Inflammatory macrophage (primary cell): ENCODE data around the gene SLCO1B3.
"Not testable (repeated sequence)": the region's sequence is repeated elsewhere in the genome, so short reads cannot be mapped to it uniquely, and the experiment has no call there.

Experiments used
- DNase-seq, 2 donors: peaks; one replicate each; pipeline ENCODE4 v3.0.0-alpha.2; 2020 to 2022
- total RNA-seq, 18 experiments: gene quantifications; one replicate each; lab custom pipeline; 2026; ENCODE audit warnings: mixed read lengths in 6 of 18, inconsistent platforms in 2 of 18; lab: John Stamatoyannopoulos, UW

The SLCO1B3 gene, protein sequence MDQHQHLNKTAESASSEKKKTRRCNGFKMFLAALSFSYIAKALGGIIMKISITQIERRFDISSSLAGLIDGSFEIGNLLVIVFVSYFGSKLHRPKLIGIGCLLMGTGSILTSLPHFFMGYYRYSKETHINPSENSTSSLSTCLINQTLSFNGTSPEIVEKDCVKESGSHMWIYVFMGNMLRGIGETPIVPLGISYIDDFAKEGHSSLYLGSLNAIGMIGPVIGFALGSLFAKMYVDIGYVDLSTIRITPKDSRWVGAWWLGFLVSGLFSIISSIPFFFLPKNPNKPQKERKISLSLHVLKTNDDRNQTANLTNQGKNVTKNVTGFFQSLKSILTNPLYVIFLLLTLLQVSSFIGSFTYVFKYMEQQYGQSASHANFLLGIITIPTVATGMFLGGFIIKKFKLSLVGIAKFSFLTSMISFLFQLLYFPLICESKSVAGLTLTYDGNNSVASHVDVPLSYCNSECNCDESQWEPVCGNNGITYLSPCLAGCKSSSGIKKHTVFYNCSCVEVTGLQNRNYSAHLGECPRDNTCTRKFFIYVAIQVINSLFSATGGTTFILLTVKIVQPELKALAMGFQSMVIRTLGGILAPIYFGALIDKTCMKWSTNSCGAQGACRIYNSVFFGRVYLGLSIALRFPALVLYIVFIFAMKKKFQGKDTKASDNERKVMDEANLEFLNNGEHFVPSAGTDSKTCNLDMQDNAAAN
- 0 to 0.10 (median 0) reads per million in 18 experiments for total RNA-seq

DNA sequence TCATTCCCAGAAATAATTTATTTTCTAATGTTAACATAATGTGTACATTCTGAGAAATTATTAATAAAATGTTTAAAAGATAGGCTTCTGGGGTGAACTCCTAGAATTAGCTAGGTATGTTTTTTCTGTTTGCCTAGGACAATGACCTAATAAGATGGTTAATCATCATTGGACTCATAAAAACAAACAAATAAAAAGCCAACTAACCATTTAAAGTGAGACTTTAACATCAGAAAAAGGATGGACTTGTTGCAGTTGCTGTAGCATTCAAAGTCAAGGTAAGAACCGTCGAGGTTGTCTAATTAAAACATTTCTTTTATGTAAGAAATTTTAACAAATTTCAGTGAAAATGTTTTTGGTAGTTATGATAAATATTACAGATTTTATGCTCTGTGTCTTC is at the start of gene SLCO1B3:
Gene SLCO1B3 (plus strand): TSS at position 219 of the 400 bp plus-strand sequence. CDS start 5,034 bp downstream, outside the sequence.
- no peak for DNase-seq

DNA sequence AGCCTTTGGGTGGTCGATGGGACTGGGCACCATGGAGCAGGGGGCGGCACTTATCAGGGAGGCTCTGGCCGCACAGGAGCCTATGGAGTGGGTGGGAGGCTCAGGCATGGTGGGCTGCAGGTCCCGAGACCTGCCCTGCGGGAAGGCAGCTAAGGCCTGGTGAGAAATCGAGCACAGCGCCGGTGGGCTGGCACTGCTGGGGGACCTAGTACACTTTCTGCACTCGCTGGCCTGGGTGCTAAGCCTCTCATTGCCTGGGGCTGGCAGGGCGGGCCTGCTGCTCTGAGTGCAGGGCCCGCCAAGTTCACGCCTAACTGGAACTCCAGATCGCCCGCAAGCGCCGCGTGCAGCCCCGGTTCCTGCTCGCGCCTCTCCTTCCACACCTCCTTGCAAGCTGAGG is 33.1 kb upstream of the SLCO1B3 start:
- DNase-seq = no peak

GRCh38 chr12:20778969-20779368 is 31.5 kb upstream of the SLCO1B3 start:
- no peak for DNase-seq

DNA sequence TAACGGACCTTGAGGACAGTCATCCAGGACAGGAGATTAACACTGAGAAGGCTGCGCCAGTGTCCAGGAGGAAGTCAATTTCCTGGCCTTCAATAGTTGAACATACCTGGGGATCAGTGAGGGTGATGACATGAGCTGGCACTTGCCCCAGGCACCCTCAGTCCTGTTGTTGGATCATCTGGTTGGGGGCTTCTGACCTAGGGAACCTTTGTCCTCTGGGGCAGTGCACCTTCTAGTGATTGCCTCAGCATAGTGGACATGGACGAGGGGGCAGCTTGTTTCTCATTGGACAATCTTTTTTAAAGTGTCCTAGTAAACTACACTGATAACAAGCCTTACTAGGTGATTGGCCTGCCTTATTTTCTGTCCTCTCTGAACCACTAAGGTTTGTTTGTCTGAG is 30.5 kb upstream of the SLCO1B3 start:
- not testable (repeated sequence) for DNase-seq

- DNase-seq = not testable (repeated sequence)
Observed at GRCh38 chr12:20783796-20784357, 26.6 kb upstream of the SLCO1B3 start.

DNA sequence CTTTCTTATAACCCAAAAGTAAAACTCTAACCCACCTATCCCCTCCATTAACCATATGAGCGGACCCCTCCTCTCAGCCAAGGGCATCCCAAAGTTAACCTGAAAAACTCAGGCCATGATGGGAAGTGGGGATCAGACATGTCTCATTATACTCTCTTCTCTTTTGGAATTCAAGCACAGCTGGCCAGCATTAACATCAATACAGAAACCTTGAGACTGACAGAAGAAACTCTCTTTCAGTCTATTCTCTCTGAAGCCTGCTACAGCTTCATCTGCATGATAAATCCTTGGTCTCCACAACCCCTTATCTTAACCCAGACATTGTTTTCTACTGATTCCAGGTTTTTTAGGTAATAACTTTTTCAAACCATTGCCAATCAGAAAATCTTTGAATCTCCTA is 17.5 kb upstream of the SLCO1B3 start:
- no peak for DNase-seq

- DNase-seq = no peak
Observed at GRCh38 chr12:20798554-20798953, 12.0 kb upstream of the SLCO1B3 start.

- no peak for DNase-seq
Observed at GRCh38 chr12:20800160-20800559, 10.3 kb upstream of the SLCO1B3 start.

DNA sequence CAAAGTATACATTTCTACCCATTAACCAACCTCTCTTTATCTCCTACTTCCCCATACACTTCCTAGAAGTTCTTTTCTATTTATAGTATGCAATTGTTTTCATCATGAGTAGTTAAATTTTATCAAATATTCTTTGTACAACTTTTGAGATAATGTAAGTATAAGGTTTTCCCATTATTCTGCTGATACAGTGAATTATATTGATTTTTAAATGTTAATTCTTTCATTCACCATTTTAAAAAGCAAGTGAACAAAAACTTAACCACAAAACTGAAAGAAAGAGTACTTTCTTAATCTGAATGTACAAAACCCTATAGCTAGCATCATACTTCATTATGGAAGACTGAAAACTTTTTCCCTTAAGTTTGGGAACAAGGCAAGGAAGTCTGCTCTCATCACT is 9.5 kb upstream of the SLCO1B3 start:
- DNase-seq = no peak

- DNase-seq = no peak
Observed at GRCh38 chr12:20805921-20806320, 4.6 kb upstream of the SLCO1B3 start.

DNA sequence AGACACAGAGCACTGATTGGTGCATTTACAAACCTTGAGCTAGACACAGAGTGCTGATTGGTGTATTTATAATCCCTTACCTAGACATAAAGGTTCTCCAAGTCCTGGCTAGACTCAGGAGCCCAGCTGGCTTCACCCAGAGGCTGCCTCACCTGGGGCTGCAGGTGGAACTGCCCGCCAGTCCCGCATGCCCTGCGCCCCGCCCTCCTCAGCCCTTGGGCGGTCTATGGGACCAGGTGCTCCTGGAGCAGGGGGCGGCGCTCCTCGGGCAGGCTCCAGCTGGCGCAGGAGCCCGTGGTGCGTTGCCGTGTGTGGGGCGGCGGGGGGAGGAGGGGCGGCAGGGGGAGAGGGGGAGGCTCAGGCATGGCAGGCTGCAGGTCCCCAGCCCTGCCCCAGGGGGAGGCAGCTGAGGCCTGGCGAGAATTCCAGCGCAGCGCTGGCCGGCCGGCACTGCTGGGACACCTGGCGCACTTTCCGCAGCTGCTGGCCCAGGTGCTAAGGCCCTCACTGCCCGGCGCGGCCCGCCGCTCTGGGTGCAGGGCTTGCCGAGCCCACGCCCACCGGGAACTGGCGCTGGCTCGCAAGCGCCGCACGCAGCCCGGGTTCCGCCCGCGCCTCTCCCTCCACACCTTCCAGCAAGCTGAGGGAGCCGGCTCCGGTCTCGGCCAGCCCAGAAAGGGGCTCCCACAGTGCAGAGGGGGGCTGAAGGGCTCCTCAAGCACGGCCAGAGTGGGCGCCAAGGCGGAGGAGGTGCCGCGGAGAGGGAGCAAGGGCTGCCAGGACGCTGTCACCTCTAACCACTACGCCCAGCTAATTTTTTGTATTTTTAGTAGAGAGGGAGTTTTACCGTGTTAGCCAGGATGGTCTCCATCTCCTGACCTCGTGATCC is 3.1 kb upstream of the SLCO1B3 start:
- DNase-seq = no peak

DNA sequence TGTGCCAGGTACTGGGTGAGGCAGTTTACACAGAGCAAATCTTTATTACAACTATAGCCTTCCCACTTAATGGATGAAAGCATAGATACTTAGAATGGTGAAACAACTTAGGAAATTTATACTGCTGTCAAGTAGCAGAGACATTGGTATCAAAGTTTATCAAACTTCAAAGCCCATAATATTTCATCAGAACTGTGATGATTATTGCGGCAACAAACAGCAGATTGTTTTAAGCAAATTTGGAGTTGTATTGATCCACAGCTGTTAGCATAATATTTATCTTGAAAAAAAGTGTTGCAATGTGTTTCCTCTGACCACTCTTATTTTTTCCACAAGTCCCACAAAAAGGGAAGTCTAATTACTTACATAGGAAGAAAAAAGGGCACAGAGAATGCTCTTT is 2.0 kb upstream of the SLCO1B3 start:
- DNase-seq = no peak

- no peak for DNase-seq
Observed at GRCh38 chr12:20815574-20815973, 5.1 kb downstream of the SLCO1B3 start.

GRCh38 chr12:20822415-20822814 is 11.9 kb downstream of the SLCO1B3 start:
- DNase-seq = no peak

- DNase-seq = no peak
Observed at GRCh38 chr12:20822925-20823324, 12.4 kb downstream of the SLCO1B3 start.

DNA sequence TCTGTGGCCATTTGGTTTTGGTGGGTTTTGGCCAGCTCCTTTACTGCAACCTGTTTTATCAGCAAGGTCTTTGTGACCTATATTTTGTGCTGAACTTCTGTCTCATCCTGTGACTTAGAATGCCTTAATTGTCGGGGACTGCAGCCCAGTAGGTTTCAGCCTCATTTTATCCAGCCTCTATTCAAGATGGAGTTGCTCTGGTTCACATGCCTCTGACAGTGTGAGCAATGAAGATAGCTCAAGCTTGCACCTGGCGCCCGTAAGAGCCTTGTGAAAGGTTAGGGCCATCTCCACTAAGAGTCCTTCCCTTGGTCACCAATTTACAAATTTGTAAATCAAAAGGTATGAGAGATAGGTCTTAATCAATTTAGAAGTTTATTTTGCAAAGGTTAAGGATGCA is 19.4 kb downstream of the SLCO1B3 start:
- DNase-seq = no peak

GRCh38 chr12:20830456-20830855 is 20.0 kb downstream of the SLCO1B3 start:
- DNase-seq = no peak

- no peak for DNase-seq
Observed at GRCh38 chr12:20832911-20833310, 22.4 kb downstream of the SLCO1B3 start.

DNA sequence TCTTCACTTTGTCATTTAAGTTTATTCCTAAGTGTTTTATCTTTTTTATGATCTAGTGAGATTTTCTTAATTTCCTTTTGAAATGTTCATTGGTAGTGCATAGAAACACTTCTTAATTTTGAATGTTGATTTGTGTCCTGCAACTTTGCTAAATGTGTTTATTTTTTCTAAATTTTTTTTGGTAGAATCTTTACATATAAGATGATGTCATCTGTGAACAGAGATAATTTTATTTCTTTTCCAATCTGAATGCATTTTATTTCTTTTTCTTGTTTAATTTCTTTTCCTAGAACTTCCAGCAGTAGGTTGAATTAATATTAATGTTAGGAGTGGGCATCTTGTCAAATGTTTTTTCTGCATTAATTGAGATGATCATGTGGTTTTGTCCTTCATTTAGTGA is 42.1 kb downstream of the SLCO1B3 start:
- no peak for DNase-seq

GRCh38 chr12:20863056-20863455 is 52.6 kb downstream of the SLCO1B3 start:
- DNase-seq = no peak

DNA sequence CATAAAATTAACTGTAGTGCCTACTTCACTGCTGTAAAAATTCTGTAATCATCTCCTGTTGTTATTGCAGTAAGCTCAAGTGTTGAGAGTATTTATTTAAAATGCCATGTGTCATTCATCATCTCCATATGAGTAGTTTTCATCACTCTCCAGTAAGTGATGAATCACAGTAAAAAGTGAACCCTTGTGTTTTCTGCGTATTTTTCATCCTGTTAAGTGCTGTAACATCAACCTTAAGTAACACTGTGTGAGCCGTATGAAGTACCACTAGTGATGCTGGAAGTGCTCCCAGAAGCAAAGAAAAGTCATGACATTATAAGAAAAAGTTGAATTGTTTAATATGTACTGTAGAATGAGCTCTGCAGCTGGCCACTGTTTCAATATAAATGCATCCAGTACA is 55.4 kb downstream of the SLCO1B3 start:
- DNase-seq = no peak

DNA sequence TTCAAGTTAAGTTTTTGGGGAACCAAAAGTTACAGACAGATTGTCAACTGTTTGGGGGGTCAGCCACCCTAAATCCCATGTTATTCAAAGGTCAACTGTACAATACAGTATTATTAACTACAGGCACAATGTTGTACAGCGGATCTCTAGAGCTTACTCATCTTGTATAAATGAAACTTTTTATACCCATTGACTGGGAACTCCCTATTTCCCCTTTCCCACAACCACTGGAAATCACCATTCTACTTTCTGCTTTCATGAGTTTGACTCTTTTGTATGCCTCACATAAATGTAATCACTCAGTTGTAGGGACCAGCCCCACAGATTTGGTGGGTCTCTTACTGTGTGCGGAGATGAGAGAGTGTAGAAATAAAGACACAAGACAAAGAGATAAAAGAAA is 57.8 kb downstream of the SLCO1B3 start:
- no peak for DNase-seq

- DNase-seq = no peak
Observed at GRCh38 chr12:20883288-20883687, 72.8 kb downstream of the SLCO1B3 start.
